ENCODE data around the gene CLSTN2.

The CLSTN2 gene

GRCh38 chr3:140219291-140219690 is 284.3 kb downstream of the CLSTN2 start:
- no peak for DNase-seq (ENCODE audit: insufficient read length, low spot score)
- no peak for FAIRE-seq

- no peak for FAIRE-seq
- DNase-seq (ENCODE audit: insufficient read length, low spot score) = no peak
These were observed 285.0 kb downstream of the CLSTN2 start for GRCh38 chr3:140219923-140220452.

- DNase-seq (ENCODE audit: insufficient read length, low spot score) = no peak
- no peak for FAIRE-seq
These were observed 288.2 kb downstream of the CLSTN2 start for GRCh38 chr3:140223197-140223596.

DNA sequence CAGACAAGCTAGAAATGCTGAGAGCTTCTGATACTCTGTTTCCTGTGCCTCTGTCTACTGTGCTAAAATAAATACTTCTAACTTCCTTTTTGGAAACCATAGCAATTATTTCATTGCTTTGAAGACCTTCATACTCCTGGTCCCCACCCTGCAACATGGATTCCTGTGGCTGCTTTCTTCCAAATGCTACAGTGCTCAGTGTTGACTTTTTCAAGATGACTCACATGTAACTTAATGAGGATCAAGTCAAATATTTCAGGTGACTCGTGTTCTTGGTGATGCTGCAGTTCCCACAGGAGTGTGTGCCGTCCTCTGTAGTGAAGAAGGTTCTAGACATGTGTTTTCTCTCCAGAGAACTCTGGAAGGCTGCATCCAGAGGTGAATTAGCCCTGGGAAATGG is 288.6 kb downstream of the CLSTN2 start:
- FAIRE-seq = no peak
- DNase-seq (ENCODE audit: insufficient read length, low spot score) = no peak

GRCh38 chr3:140224307-140224706 is 289.3 kb downstream of the CLSTN2 start:
- no peak for FAIRE-seq
- DNase-seq (ENCODE audit: insufficient read length, low spot score) = no peak

- no peak for DNase-seq (ENCODE audit: insufficient read length, low spot score)
- no peak for FAIRE-seq
These were observed 291.0 kb downstream of the CLSTN2 start for GRCh38 chr3:140225996-140226395.

- FAIRE-seq (no peak), DNase-seq (ENCODE audit: insufficient read length, low spot score) (no peak)
These were observed 298.7 kb downstream of the CLSTN2 start for GRCh38 chr3:140233702-140234101.

- DNase-seq (ENCODE audit: insufficient read length, low spot score) (no peak), FAIRE-seq (no peak)
These were observed 299.3 kb downstream of the CLSTN2 start for GRCh38 chr3:140234256-140234655.

DNA sequence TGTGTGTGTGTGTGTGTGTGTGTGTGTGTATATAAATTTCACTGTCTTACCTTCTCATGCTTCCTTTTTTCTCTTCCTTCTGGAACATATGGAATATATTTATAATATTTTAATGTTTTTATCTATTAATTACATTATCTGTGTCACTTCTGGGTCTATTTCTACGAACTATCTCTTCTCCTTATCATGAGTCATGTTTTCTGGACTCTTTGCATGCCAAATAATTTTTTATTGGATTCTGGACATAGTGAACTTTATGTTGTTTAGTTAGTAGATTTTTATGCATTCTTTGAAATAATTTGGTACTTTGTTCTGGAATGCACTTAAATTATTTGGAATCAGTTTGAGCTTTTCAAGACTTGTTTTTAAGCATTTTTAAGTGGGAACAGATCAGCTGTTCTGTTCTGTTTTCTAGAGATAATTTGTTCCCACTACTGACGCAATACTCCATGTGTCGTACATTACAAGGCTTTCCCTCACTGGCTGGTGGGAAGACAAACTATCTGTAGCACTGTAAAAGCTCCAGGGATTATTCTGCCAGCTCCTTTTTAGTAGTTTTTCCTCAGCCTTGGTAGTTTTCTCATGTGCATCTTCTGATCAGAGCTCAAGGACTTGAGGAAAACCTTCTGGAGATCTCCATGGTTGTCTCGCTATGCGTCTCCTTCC is 302.0 kb downstream of the CLSTN2 start:
- no peak for FAIRE-seq
- no peak for DNase-seq (ENCODE audit: insufficient read length, low spot score)

DNA sequence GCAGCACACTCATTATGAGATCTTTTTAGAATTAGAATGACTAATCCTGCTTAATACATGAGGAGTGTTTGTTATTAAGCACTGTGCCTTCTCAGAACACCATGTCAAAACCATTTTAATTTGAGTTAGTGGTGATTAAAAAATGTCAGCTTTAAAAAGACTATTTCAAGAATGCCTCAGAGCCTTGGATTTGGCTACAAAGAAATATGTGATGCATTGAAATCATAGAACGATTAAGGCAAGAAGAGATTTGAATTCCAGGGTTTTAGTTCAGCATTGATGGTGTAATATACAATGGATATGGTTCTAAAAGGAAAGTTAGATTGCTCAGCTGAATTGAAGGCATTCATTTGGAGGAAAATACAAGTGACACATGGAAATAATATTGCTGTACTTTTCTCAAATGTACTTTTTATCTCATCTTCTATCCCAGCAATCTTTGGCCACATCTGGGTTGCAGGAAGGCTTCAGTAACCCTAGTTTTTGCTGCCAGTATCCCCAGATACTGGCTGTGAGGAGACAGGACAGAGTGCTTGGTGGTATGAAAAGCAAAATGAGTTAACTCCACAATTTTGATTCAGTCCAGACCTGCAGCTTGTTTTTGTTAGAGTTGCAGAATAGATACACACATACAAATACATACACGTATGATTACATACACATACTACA is 303.8 kb downstream of the CLSTN2 start:
- no peak for DNase-seq (ENCODE audit: insufficient read length, low spot score)
- FAIRE-seq = no peak

DNA sequence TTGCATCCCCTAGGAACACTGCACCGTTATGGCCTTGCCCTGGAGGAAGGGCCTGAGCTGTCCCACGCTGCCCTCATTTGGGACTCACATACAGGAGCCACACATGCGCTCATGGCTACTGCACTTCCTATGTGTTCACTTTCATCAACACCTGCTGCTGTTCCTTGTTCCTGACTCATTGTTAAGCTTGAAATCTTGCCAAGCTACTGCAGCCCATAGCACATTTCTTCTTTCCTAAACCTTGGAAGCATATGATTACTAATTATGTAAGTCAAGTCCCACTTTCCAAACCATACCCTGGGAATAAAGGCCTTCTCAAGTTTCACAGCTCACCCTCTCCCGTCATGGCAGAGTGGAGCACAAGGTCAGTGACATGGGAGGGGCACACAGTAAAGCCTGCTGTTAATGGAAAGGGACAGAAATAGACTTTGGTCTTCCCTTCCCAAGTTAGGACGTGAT is 307.9 kb downstream of the CLSTN2 start:
- DNase-seq (ENCODE audit: insufficient read length, low spot score) (no peak), FAIRE-seq (no peak)

DNA sequence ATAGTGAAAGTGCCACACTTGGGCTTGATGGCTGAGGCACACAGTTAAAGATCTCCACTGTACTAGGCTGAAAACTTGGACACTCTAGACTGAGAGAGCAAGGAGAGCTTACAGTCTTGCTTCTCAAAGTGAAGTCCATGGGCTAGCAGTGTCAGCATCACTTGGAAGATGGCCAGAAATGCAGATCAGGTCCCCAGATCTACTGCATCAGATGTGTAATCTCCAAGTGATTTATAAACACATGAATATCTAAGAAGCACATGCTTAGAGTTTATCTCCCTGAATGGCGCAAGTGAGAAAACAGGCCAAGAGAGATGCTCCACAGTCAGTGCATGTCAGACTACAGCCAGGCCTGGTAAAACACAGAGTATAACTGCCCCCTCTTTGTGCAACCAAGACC is 308.6 kb downstream of the CLSTN2 start:
- FAIRE-seq = no peak
- DNase-seq (ENCODE audit: insufficient read length, low spot score) = no peak

DNA sequence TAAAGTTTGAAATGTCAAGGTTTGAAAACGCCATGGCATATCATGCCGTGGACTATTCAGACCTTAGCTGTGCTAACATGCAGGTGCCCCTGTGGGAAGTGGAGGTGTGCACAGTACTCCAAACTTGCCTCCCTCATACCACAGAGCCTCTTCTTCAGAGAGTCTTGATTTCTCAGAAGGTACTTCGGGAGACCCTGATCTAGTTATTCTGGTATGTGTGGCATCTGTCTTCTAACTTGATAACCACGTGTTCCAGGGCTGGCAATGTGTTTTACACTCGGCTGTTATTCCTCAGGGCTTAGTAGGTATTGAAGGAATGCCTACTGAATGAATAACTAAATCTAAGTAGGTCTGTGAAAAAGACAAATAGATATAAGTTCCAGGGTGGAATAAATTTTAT is 309.9 kb downstream of the CLSTN2 start:
- DNase-seq (ENCODE audit: insufficient read length, low spot score) (no peak), FAIRE-seq (no peak)

- DNase-seq (ENCODE audit: insufficient read length, low spot score) (no peak), FAIRE-seq (no peak)
These were observed 311.6 kb downstream of the CLSTN2 start for GRCh38 chr3:140246578-140246977.

GRCh38 chr3:140247775-140248174 is 312.8 kb downstream of the CLSTN2 start:
- FAIRE-seq (no peak), DNase-seq (ENCODE audit: insufficient read length, low spot score) (no peak)

DNA sequence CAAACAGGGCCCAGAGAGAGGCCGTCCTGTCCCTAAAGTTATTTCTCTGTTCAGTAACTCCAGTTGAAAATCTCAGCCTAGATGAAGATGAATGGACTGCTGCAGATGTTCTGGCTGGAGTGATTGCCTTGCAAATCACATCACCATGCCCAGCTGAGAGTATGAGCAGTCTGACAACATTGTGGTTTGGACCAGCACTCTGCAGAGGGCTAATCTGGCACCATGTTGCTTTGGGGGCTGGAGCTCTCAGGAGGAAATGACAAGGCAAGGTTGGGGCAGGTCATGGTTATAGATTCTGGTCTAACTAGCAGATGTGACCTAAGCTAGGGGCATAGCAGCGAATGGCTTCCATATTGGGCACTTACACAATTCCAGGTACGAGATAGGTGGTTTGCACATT is 314.2 kb downstream of the CLSTN2 start:
- DNase-seq (ENCODE audit: insufficient read length, low spot score) (no peak), FAIRE-seq (no peak)

- no peak for FAIRE-seq
These were observed 315.2 kb downstream of the CLSTN2 start for GRCh38 chr3:140250010-140250855.

GRCh38 chr3:140250945-140251344 is 316.0 kb downstream of the CLSTN2 start:
- no peak for DNase-seq (ENCODE audit: insufficient read length, low spot score)

More at GRCh38 chr3:140250010-140250855, 315.2 kb downstream of the CLSTN2 start:
- no peak for DNase-seq (ENCODE audit: insufficient read length, low spot score)

DNA sequence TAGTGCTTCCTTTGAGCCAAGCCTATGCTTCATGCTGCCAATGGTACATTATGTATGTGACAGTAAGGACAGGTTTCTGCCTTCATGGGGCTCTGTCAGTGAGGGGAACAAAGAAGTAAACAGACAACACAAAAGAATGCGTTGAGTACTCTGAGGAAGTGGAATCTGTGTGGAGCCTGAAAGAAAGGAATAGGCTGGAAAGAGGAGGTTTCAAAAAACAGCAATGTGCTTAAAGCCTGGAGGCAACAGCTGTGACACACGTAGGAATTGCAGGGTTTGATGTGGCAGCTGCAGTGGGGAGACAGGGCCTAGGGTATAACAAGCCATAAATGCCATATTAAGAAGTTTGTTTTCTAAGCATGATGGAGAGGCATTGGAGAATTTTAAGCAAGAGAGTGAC is 316.7 kb downstream of the CLSTN2 start:
- FAIRE-seq = no peak
- DNase-seq (ENCODE audit: insufficient read length, low spot score) = no peak

More at GRCh38 chr3:140250945-140251344, 316.0 kb downstream of the CLSTN2 start:
- no peak for FAIRE-seq

DNA sequence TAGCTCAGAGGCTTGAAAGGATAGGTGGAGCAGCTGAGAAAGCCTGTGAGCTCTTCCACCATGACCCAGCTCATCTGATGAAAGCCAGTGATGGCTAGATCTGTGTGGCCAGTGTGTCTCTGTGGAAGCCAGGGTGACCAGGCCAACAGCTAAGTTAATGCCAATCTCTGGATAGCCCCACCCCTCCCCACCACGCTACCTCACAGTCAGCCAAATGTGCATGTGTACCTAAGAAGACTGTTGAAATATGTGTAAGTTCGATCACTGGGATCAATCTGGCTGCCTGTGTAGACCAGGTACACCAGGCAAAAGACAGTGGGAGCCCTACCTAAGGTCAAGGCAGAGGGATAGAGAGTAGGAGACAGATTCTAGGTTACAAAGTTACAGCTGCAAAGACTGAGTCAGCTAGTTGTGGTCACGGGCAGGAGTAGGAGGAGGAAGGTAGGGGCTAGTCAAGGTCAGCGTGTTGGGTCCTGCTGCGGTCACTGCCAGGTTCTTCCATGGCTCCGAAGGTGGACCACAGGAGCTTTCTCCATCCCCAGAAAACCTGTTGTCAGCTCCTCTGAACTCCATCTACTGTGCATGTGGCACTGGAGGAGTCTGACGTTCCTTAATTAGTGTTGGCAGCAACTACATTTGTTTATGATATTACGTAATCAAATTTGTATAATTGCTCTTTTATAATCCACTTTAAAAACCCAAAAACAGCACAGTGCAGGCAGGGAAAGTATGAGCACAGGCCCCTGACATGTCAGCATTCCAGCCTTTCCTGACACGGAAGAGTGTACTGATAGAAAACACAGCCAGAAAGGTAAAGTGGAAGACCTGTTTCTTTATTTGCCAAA is 318.0 kb downstream of the CLSTN2 start:
- no peak for FAIRE-seq
- DNase-seq (ENCODE audit: insufficient read length, low spot score) = no peak

Measured in HTR-8/SVneo (cell line).